ENCODE data around the gene ZFP69.

Gene ZFP69

GRCh38 chr1:40476924-40477677, at the start of gene ZFP69:
ZFP69 (plus strand) TSS chr1:40477290; CDS start chr1:40479362, 2,072 bp downstream.
- TF ChIP-seq CTCF (IDR thresholded peaks at IDR 0.05; ENCODE audit: low read depth, low read length) = no peak
- peak within 1 kb of the TSS; percentile 77 for H3K4me3 ChIP-seq (ENCODE audit: low read depth, low read length)

GRCh38 chr1:40431385-40431784, 45.7 kb upstream of the ZFP69 start:
- no peak for TF ChIP-seq CTCF (IDR thresholded peaks at IDR 0.05; ENCODE audit: low read depth, low read length)
- H3K4me3 ChIP-seq (ENCODE audit: low read depth, low read length) = no peak overlapping the region

- no peak overlapping the region for H3K4me3 ChIP-seq (ENCODE audit: low read depth, low read length)
- no peak for TF ChIP-seq CTCF (IDR thresholded peaks at IDR 0.05; ENCODE audit: low read depth, low read length)
Measured at GRCh38 chr1:40432644-40433390, 44.3 kb upstream of the ZFP69 start.

GRCh38 chr1:40435471-40435870, 41.6 kb upstream of the ZFP69 start:
- no peak overlapping the region for H3K4me3 ChIP-seq (ENCODE audit: low read depth, low read length)

GRCh38 chr1:40435876-40436275, 41.2 kb upstream of the ZFP69 start:
- TF ChIP-seq CTCF (IDR thresholded peaks at IDR 0.05; ENCODE audit: low read depth, low read length) = no peak
- no peak overlapping the region for H3K4me3 ChIP-seq (ENCODE audit: low read depth, low read length)

More at GRCh38 chr1:40435471-40435870, 41.6 kb upstream of the ZFP69 start:
- TF ChIP-seq CTCF (IDR thresholded peaks at IDR 0.05; ENCODE audit: low read depth, low read length) = no peak

GRCh38 chr1:40438391-40439015, 38.6 kb upstream of the ZFP69 start:
- H3K4me3 ChIP-seq (ENCODE audit: low read depth, low read length) = no peak overlapping the region

More at GRCh38 chr1:40438391-40439015, 38.6 kb upstream of the ZFP69 start:
- peak; percentile 64 for TF ChIP-seq CTCF (IDR thresholded peaks at IDR 0.05; ENCODE audit: low read depth, low read length)

Measured in WI38 (cell line).